SKM-1 treated with dmso at 0.1 percent for 144 hours (cell line): ENCODE results near the gene STEEP1.
"Not testable (repeated sequence)": the region's sequence is repeated elsewhere in the genome, so short reads cannot be mapped to it uniquely, and the experiment has no call there.

Experiments
- DNase-seq: peaks from one replicate; lab custom pipeline; 2025; ENCODE audit not compliant: unreplicated experiment; lab: John Stamatoyannopoulos, UW

Gene STEEP1

DNA sequence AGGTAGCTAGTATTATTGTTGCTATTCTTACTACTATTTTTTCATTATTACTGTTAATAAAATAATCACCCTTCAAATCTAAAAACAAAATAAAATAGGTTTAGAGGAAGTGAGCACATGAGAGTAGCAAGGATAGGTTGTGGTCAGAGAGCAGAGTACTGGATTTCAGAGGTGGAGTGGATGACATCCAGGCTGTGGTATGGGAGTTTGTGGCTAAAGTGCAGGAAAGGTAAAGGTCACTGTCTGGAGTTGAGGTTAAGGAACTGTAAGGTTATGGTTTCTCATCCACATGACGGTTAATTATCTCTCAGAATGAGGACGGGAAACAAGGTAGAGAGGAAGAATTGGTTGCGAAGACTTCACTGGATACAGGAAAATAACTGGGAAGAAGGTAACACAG is 27.7 kb downstream of the STEEP1 start:
- DNase-seq = no peak

DNA sequence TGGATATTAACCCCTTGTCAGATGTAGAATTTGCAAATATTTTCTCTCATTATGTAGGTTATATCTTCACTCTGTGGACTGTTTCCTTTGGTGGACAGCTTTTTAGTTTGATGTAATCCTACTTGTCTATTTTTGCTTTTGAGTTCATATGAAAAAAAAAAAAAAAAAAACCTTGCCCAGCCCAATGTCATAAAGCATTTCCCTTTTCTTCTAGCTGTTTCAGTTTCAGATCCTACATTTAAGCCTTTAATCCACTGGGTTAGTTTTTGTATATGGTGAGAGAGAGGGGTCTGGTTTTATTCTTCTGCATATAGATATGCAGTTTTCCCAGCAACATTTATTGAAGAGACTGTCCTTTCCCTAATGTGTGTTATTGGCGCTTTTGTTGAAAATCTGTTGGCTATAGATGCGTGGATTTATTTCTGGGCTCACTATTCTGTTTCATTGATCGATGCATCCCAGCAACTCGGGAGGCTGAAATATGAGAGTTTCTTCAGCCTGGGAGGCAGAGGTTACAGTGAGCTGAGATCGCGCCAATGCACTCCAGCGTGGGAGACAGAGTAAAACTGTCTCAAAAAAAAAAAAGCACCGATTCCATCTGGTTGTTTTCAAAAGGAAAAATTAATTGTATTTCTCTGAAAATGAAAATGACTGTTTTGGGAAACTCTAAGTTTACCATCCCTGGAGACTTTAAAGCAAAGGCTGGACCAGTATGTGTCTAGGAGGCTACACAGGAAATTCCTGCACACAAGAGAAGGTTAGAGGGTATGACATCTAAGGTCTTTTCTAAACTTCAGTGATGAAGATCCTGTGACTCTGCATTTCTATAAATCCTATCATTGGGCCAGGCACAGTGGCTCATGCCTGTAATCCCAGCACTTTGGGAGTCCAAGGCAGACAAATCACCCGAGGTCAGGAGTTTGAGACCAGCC is 35.6 kb downstream of the STEEP1 start:
- DNase-seq = no peak

DNA sequence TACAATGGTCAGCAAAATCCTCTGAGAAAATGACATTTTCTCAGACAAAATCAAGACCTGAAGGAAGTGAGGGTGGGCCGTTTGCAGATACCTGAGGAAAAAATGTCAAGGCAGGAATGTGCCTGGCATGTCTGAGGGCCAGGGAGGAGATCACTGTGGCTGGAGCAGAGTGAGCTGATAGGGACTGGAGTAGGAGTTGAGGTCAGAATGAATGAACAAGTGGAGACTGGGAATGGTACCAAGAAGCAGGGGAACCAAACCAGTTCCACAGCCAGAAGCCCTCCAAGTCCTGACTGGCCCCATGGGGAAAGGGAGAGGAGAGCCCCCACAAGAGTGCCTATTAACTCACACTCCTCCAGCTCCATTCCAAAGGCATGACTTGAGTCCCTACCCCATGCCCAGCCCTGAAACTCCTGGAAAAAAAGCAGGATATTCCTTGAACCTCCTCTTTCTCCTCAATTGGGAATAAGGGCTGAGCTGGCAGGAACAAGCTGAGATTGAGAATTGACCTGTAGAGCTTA is 41.5 kb downstream of the STEEP1 start:
- no peak for DNase-seq

DNA sequence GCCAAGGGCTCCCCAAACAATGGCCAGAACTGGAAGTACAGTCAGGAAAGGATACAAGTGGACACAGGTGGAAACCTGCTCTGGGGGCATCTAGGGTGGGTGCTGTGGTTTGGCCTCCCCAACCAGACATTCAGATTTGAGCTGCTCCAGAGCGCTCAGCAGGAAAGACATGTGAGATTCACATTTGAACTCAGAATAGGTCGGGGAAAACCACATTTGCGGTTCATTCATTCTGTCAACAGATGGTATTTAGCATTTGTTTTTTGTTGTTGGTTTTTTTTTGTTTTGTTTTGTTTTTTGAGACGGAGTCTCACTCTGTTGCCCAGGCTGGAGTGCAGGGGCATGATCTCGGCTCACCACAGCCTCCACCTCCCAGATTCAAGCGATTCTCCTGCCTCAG is 44.0 kb downstream of the STEEP1 start:
- no peak for DNase-seq

DNA sequence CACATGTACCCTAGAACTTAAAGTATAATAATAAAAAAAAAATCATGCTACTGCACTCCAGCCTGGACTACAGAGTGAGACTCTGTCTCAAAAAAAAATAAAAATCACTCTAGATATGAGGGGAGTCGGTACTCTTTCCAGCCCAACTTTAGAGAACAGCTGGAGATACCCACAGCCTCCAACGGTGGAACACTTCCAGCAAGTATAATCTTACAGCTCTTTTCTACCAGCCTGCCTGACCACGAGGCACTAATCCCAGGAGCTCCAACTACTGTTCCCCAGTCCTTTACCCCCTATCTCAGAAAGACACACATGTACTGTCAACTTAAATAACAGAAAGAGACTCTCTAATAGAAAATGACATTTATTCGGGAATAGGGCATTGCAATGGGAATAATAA is 46.8 kb downstream of the STEEP1 start:
- DNase-seq = no peak

DNA sequence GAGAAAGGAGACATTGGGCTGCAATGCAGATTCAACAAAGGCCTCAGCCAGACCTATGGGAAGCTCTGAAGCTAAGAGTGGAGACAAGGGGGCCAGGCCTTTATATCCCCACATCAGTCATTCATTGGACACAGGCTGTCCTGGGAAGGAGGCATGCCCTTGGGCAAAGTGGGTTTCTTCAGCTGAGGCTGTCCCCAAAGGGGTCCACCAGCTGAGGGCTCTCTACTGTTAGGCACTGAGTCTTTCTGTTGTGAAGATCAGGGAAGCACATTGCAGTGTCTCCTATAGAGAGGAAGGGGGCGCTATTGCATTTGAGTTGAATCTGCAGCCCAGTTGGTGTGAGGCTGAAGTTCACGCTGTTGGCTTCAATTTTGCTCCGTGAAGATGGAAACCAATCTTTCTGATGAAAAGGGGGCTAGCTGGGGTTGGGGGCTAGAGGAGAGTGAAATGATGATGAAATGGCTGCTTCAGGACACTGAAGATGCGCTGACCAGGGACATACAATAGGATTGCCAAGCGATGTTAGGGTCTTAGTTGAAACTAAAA is 49.0 kb downstream of the STEEP1 start:
- DNase-seq = peak; percentile 51

DNA sequence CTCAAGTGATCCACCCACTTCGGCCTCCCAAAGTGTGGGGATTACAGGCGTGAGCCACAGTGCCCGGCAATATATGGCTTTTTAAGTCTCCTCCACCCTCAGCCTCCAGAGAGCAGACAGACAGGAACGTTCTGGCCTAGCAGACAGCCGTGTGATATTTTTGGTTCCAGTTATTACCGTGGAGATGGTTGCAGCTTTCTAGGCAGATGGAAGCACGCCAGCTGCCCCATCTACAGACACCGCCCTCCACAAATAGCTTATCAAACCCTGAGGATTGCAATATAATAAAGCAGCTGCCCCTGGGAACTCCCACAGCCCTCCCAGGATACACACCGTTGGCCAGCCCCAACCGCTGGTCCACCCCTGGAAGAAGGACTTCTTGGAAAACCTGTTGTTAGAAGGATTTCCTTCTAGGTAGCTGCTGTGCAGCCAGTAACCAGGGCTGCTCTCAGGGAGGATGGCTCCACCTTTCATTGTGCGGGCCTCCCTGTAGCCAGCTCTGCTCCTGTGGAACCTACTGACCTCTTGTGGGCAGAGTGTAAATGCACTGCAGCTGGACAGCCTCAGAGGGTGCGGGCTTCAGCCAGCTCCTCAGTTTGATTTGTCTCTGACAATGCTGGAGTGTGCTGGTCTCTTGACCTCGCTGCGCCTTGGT is 52.9 kb downstream of the STEEP1 start:
- peak; percentile 29 for DNase-seq

DNA sequence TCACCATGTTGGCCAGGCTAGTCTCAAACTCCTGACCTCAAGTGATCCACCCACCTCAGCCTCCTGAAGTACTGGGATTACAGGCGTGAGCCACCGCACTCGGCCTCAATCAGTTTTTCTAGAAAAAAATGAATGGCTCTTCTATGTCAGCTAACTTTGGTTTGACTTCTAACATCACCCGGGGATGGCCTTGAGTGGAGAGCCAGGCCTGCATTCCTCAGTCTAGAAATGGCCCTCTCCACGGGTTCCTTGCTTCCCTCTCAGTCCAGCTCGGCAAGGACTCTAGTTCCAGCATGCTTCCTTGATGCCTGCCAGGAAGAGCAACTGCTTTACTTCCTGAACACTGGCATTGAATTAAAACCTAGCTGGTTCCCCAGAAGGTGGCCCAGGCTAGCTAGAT is 58.0 kb downstream of the STEEP1 start:
- DNase-seq = no peak

DNA sequence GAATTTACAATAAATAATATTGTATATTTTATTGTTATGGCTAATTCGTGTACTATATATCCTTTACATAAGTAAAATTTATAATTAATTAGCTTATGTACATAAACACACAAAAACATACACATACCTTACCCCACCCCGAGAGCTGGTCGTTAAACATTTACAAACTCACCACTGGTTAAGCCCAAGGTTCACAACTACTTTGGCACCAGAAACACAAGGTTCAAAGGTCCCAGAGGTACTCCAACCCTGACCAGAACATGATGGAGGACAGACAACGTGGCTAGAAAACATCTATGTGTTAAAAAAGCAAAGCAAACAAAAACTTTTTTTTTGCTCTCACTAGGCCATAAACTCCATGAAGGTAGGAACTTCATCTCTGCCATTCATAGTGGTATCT is 59.3 kb downstream of the STEEP1 start:
- no peak for DNase-seq

DNA sequence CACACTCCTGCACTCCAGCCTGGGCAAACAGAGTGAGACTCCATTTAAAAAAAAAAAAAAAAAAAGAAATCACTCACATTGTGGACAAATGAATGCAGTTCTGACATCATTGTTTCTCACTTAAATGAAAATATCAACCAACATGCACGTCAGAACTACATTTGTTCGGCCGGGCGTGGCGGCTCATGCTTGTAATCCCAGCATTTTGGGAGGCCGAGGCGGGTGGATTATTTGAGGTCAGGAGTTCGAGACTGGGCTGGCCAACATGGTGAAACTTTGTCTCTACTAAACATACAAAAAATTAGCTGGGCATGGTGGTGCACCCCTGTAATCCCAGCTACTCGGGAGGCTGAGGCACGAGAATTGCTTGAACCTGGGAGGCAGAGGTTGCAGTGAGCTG is 60.1 kb downstream of the STEEP1 start:
- DNase-seq = not testable (repeated sequence)

DNA sequence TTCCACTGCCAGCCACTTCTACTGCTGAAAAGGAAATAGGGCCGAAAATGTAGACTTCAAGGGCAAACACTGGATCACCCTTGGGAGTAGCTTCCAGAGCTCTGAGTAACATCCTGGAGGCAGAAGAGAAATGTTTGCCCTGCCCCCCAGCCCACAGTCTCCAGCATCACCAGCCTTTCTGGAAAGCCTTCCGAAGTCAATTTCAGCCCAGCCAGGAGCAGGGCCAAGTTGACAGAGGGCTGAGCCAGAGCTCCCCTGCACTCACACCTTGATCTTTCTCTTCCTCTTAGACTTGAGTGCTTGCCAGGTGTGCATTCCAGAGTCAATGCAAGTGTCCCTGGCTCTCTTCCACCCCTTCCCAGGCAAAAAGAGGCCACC is 61.7 kb downstream of the STEEP1 start:
- DNase-seq = no peak

DNA sequence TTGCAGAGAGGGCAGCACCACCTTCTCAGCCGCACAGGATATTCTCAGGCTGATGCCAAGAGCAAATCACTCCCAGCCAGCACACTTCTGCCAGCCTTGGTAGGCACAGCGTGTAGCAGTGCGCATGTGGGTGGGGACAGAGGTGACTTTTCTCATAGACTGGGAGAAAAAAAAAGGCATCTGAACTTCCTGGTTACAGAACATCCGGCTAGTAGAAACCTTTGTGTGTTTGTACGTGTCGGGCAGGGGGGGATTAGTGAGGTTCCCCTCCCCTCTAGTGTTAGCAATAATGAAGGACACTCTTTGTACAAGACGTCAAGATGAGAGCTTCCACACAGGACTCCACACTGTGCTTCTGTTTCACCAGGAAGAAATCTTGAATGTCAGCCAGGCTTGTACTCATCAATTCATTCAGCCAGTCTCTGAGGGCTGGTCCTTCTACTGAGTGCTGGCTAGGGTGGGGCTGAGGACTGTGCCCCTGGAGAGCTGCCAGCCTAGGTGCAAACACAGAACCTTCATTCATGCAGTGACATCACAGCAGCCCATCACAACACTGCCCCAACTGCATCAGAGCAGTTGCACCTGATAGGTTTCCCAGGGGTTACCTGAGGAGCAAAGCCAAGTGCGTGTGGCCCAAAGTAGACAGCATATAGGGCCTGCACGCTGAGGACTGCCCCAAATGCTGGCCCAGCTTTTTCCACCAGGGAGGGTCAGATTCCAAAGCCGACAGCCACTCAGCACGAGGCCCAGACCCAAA is 62.3 kb downstream of the STEEP1 start:
- DNase-seq = no peak

DNA sequence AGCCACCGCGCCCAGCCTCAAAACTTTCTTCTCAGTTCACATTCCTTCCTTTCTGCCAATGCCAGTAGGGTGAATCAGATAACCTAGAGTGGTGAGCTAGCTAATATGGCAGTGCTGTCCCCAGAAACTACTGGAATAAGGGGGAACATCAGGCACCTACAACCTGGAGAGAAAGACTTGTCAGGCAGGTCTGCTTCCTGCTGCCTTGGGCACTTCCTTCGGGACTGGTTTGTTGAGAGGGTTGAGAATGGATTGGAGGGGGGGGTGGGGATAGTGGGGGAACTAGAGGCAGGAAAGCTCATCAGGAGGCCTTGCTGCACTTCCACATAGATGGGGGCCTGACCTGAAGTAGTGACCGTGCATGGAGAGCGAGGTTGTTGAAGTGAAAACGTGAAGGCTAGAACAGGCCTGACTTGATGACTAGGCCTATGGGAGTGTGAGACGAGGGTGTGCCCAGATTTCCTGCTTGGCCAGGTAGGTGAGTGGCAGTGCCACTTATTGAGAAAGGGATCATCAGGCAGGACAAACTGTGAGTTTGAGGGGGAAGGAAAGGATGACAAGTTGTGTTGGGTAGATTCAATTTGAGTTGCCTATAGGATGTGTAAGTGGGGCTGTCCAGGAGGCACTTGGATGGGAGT is 63.6 kb downstream of the STEEP1 start:
- no peak for DNase-seq

DNA sequence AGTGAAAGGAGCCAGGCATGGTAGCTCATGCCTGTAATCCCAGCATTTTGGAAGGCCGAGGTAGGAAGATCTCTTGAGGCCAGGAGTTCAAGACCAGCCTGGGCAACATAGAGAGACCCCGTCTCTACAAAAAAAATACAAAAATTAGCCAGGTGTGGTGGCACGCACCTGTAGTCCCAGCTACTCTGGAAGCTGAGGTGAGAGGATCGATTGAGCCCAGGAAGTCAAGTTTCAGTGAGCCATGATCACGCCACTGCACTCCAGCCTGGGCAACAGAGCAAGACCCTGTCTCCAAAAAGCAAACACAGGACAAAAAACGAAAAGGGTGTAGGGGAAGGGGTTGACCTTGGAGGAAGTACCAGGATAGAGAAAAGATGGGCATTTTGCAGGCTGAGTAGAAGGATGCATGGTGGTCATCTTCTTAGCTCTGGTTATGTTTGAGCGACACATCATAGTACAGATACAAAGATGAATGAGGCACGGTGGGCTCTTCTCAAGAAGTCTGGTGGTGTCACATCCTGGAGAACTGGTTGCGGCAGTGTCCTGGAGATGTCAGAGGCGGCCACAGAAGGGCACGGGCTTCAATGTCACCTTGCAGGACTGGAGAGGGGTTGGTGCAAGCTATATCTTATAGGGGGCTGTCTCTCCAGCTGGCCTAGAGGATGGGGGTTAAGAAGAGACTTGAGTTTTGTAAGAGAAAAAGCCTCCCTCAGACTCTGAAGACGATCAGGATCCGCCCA is 65.0 kb downstream of the STEEP1 start:
- no peak for DNase-seq

DNA sequence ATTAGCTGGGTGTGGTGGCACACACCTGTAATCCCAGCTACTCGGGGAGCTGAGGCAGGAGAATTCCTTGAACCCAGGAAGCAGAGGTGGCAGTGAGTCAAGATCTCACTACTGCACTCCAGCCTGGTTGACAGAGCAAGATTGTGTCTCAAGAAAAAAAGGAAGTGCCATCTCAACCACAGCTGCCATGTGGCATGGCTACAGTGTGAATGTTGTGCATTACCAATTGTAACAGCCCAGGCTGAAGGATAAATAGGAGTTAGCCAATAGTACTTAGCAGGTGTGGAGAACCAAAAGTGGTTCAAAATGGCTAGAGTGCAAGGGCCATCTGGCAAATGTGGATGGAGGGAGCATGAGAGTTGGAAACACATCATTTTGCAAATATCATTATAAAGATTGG is 68.0 kb downstream of the STEEP1 start:
- peak; percentile 8 for DNase-seq

DNA sequence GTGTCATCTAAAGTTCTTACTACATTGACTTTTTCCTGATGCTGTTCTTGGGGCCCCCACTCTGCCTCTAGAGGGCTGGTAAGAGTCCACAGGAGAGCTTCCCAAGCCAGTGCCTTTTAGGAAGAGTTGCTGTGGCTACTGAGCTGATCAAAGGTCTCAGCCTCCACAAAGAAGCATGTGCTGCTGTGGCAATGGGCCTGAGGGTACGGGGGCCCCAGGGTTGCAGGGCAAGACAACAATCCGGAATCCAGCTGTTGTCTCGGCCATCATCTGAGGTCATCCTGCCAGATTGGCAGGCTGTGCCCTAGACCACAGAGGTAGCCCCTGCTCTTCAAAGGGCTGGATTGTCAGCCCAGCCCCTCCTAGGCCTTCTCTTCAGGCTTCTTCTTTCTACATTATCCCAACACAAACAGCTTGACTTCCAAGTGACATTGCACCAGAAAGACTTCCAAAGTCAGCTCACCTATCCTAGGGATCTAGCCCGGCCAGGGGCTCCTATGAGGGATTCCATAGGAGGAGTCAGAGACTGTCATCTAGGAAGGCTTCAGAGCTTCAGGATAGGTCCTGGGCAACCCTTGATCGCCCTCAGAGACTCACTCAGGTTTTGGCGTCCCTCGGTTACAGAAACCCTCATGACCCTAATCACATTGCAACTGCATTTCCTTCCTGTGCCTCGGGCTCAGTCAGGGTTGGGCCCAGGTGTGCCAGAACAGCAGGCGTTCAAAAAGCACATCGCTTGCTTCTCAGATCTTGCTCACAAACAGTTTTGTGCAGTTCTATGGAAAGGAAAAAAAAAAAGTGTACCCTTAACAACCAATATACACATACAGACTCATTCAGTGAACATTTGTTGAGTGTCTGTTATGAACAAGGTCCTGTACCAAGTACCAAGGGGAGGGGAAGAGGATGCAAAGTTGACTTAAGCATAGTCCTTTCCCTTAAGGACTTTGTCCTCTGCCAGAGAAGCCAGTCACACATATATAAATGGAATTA is 69.2 kb downstream of the STEEP1 start:
- no peak for DNase-seq

DNA sequence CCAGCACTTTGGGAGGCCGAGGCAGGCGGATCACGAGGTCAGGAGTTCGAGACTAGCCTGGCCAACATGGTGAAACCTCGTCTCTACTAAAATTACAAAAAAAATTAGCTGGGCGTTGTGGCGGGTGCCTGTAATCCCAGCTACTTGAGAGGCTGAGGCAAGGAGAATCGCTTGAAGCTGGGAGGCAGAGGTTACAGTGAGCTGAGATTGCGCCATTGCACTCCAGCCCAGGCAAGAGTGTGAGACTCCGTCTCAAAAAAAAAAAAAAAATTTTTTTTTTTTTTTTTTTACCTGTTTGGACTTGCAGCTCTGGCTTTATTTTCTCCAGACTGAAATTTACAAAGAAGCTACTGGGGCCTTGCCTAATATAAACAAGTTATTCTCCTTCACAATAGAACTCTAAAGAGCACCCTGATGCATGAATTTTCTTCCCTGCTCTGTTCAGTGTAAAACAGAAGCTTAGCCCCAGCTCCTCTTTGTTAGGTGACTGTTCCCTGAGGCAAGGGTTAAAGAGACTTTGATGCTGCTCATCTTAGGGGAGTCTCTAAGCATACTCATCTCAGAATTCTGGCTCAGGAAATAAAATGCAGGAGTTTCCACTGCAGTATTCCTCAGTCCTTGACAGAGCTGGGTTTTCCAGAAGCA is 71.2 kb downstream of the STEEP1 start:
- DNase-seq = not testable (repeated sequence)

DNA sequence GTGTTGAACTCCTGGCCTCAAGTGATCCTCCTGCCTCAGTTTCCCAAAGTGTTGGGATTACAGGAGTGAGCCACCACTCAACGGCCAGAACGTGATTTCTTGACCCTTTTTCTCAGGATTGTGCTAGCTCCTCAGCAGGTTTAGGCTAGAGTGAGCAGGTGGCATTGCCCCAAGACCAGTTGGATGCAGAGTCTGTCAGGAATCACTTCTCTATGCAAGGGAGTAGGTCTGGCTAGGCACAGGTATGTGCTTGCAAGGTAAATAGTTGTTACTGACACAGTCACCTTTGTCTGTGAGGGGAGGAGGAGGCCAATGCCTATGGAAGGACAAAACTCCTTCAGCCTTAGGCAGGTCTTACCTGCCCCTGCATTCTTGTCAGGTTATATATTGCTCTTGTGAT is 72.7 kb downstream of the STEEP1 start:
- no peak for DNase-seq
